Erythroblast (primary cell): ENCODE data around the gene CA4.
"Not testable (repeated sequence)": the region's sequence is repeated elsewhere in the genome, so short reads cannot be mapped to it uniquely, and the experiment has no call there.

Experiments
- GATA1 ChIP-seq: IDR thresholded peaks from 2 replicates; pipeline ENCODE4 v1.6.1; 2011; ENCODE audit warnings: low read depth, mild to moderate bottlenecking, control low read depth, low read length, moderate library complexity
- POLR2A ChIP-seq: IDR thresholded peaks from 2 replicates; pipeline ENCODE4 v1.6.1; 2011; ENCODE audit warnings: mild to moderate bottlenecking, low read length

DNA sequence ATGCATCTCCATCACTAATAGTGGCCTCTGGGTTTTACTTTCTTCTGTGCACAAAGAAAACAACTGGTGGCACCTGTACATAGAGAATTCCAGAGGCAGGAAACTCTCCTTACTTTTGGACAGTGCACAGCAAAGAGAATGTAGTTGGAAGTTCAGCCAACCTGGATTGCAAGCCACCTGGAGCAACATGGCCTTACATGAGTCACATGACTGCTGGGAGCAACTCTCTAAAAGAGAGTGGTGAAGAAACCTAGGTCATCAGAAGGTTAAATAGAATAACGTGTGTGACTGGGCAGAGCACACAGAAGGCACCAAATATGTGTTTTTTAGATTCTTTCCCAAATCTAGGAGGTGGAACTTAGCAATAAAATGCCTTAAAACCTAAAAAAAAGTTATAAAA is 41.5 kb upstream of the CA4 start:
- TF ChIP-seq POLR2A, GATA1: not testable (repeated sequence)
